GM19035 (cell line): ENCODE measurements around the gene SYT12.
"Not testable (repeated sequence)": the region's sequence is repeated elsewhere in the genome, so short reads cannot be mapped to it uniquely, and the experiment has no call there.

Experiments
- ATAC-seq: cut with Tn5 transposase; IDR thresholded peaks from one replicate; pipeline ENCODE4 v1.9.1; 2021; ENCODE audit not compliant: unreplicated experiment

SYT12 gene

GRCh38 chr11:66992041-66992440 lies 30.9 kb upstream of the SYT12 start:
- ATAC-seq = no peak

- no peak for ATAC-seq
Measured at GRCh38 chr11:66996609-66997273, 26.2 kb upstream of the SYT12 start.

DNA sequence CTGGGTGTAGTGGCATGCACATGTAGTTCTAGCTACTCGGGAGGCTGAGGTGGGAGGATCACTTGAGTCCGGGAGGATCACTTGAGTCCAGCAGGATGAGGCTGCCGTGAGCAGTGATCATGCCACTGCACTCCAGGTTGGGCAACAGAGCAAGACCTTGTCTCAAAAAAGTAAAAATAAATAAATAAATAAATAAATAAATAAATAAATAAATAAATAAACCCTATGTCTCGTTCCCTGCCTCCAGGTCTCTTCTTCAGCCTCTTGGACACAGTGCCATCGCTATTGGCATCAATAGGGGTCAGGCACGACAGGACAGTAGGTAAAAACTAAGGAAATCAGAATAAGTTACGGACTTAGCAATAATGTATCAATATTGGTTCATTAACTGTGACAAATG lies 23.4 kb upstream of the SYT12 start:
- ATAC-seq = no peak

DNA sequence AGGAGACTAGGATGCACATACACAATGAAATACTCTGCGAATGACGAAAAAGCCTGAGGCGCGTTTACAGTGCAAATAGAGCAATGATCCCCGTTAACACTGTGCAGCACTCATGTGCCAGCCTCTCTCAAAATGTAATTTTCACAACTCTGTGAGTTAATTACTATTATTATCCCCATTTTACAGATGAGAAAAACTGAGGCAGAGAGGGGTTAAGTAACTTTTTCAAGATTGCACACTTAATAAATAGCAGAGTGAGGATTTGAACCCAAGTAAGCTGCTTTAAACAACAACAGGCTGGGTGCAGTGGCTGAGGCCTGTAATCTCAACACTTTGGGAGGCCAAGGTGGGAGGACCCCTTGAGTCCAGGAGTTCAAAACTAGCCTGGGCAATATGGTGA lies 21.6 kb upstream of the SYT12 start:
- ATAC-seq = no peak

DNA sequence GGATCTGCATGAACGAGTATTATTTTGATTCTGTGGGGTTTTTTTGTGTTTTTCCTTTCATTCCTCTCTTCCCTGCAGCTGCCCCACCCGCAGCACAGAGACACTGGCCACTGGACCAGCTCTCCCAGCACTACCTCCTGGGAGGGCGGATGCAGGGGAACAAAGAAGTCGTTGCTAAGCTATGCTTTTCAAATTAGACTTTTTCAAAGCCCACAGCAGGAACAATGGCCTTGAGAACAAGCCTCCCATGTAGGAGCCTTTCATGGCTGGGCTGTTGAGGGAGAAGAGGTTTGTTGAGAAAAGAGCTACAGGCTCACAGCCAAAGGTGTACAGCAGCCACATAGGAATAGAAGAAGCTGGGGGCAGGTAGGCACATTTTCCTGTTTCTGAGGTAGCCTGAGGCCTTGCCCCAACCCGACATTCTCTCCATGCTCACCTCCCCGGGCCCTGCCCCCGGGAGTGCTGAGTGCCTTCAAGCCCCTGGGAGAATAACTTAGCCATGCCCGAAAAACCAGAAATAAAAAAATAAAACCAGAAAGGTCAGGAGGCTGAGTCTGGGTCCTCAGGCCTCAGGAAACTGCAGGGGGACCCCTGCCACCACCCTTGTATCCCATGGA lies 20.5 kb upstream of the SYT12 start:
- ATAC-seq = no peak

DNA sequence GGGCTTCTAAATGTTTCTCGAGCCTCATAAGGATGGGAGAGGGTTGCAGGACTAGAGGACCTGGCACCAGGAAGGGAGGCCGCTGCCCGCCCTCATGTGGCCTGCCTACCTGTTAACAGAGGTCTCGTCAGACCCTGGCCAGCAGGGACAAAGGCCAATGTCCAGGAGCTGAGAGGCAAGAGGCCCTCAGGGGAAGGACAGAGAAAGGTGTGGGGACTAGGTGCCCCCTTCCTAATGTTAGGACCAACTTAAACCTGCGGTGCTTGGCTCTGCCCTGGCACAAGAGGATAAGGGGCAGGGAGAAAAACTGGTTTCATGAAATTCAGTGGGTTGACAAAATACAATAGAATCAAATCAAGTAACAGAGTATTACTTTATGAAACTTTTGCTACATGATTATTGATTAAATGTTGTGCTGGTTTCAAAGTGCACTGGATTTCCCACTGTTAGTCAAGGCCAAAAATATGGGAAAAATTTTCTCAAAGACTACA lies 20.0 kb upstream of the SYT12 start:
- ATAC-seq = no peak

DNA sequence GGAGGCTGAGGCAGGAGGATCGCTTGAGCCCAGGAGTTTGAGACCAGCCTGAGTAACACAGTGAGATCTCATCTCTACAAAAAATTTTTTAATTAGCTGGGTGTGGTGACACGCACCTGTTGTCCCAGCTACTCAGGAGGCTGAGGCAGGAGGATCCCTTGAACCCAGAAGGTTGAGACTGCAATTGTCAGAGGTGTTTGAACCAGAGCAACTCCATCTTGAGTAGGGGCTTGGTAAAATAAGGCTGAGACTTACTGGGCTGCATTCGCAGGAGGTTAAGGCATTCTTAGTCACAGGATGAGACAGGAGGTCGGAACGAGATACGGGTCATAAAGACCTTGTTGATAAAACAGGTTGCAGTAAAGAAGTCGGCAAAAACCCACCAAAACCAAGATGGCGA lies 17.7 kb upstream of the SYT12 start:
- not testable (repeated sequence) for ATAC-seq

DNA sequence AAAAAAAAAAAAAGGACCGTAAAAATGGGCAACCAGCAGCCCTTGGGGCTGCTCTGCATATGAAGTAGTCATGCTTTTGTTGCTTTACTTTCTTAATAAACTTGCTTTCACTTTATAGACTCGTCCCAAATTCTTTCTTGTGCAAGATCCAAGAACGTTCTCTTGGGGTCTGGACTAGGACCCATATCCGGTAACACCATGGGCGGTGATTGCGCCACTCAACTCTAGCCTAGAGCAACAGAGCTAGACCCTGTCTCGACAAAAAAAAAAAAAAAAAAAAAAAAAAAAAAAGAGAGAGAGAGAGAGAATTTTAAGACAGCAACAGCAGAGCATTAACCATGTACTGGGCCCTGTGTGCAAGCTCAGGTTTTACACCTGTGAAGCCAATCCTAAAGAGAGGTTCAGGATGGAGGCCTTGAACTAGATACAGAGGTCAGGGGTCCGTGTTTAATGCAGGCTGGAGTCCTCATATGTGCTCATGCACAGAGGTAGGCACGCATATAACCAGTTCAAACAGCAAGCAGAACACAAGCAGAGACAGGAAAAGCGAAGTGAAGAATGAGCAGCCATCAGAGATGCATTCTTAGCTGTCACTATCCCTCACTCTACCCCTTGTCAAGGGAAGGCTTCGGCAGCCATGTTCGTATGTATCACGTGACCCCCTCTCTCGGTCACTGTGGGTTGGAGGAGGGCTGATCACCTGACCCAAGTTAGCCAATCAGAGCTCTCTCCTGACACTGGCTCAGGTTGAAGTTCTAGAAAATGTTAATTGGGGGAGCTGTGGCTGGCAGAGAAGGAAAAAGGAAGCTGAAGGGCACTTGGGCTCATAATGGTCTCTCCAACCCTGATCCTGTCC lies 16.7 kb upstream of the SYT12 start:
- no peak for ATAC-seq

DNA sequence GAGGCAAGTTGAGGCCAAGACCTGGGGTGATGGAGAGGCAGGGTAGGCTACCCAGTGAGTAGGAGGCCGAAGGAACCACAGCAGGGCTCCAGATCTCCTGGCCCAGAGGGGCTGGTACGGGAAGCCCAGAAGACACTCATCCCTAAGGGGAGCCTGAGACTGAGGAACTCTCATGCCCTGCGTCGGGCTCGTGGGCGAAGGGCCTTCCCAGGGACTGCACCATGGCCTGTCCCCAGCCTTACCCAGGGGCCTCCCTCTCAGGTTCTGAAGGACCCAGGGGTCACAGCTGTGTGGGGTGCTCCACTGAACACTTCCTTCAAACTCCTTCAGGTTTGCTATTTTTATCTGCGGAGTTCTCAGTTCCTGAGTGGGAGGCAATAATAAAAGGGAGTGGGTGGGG lies 15.8 kb upstream of the SYT12 start:
- no peak for ATAC-seq

- no peak for ATAC-seq
Measured at GRCh38 chr11:67010296-67010905, 12.5 kb upstream of the SYT12 start.

GRCh38 chr11:67013511-67014045 lies 9.4 kb upstream of the SYT12 start:
- no peak for ATAC-seq

DNA sequence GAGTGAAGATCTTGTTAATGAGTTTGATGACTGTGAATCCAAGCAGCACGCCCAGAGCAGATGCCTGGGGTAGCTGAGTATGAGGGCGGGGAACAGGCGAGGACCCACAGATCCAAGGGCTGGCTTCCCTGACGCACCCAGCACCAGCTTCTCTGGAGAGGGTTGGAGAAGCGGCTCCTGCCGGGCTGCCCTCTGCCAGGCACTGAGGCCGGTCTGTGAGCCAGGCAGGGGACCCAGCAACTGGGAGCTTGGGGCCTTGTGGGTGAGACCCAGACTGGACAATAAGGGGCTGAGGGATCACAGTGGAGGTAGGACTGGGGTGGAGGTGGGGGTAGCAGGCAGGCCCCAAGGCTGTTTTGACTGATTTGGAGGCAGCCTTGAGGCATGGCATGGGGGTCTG lies 8.6 kb upstream of the SYT12 start:
- no peak for ATAC-seq

DNA sequence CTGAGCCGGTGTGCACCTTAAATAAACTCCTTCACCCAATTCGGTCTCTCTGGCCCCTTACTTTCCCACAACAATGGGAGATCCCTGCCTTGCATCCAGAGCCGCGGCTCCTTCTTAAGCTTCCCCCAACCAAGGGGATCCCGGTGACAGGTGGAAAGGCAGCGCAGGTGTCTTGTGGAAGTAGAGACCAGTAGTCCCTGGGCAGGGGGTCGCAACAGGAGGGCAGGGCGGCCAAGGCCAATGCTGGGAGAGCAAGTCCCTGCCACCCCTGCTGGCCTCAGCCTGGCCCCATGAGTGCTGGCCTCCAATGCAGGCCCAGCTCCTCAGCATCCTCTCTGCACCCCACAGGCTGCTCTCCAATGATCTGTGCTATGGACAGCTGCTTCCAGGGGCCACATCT lies 7.9 kb upstream of the SYT12 start:
- ATAC-seq = no peak

- no peak for ATAC-seq
Measured at GRCh38 chr11:67016550-67016949, 6.4 kb upstream of the SYT12 start.

- ATAC-seq = no peak
Measured at GRCh38 chr11:67020949-67021348, 2.0 kb upstream of the SYT12 start.

DNA sequence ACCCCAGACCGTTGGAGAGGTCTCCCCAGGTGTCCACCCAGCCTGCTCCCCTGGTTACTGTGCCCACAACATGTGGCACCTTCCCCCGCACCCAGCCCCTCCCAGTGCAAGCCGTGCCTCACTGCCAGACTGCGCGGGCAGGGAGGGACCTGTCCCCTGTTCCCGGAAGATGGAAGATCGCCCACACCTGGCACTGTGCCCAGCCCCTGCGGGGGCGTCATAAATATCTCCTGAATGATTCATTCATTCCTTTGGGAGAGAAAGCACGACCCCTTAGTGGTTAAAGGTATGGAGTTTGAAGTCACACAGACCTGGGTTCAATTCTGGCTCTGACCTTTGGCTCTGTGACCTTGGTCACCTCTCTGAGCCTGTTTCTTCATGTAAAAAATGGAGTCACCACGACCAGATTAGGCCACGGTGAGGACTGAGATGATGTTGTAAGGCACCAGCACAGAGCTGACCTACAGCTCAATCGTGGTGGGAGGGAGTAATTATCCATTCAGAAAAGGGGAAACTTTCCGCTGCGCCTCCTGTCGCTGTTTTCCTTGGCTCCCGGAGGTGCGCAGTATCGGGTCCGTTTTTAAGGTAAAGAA lies 497 bp upstream of the SYT12 start:
- ATAC-seq = no peak

DNA sequence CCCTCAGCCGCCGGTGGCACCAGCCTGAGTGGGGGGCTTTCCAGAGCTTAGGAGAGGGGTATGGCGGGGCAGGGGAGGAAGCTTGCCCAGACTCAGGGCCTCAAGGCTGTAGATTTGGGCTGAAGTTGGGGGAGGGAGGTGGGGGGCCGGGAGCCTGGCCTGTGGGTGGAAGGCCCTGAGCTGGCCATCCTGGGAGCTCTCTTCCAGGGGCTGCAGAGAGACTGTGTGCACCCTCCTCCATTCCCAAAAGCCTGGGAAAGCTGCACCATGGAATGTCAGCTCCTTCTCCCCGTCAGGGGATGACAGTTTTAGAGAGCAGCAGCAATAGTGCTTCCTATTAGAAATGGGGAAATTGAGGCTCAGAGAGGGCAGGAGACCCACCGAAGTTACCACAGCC lies 1.0 kb downstream of the SYT12 start:
- ATAC-seq = no peak

DNA sequence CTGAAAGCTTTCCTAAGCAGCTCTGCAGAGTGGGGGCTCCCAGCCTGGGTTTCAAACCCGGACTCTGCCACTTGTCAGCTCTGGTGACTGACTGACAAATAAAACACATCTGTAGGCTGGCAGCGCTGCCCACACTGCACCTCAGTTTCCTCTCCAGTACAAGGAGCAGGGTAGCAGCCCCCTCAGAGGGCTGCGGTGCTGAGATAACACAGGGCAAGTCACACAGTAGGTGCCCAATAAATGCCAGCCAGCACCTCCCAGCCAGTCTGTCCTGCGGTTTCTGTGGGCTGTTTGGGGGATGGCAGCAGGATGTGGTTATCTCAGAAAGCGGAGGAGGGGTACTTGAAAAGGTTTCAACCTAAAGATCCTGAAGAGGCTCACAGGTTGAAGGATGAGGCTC lies 1.5 kb downstream of the SYT12 start:
- no peak for ATAC-seq

DNA sequence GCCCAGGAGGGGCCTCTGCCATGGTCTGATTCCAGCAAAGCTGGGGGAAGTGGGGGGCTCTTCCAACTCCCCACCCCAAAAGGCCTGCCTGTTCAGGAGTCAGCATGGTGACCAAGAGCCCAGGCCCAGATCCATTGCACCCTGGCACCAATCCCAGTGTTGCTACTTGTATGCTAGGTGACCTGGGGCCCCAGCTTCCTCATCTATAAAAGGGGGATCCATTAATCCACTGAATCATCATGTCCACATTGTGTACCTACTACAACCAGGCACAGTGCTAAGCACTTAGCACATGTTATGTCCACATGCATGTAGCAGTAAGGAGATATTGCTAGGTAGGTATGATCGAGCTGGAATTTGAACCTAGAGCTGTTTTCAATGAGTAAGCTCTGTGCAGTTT lies 2.0 kb downstream of the SYT12 start:
- ATAC-seq = no peak

DNA sequence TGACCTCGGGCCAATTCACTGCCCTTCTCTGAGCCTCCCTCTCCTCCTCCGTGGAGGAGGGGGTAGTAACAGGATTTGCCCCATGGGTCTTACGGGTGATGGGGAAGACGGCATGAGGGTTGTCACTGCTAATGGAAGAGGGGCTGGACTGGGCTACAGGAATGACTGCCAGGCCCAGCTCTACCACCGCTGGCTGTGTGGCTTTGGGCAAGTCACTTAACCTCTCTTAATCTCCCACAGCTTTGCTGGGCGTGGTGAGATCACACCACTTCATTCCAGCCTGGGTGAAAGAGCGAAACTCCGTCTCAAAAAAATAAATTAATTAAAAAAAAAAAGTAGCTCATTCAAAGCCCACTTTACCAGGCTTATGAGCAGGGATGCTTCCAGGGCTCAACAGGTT lies 2.8 kb downstream of the SYT12 start:
- no peak for ATAC-seq

DNA sequence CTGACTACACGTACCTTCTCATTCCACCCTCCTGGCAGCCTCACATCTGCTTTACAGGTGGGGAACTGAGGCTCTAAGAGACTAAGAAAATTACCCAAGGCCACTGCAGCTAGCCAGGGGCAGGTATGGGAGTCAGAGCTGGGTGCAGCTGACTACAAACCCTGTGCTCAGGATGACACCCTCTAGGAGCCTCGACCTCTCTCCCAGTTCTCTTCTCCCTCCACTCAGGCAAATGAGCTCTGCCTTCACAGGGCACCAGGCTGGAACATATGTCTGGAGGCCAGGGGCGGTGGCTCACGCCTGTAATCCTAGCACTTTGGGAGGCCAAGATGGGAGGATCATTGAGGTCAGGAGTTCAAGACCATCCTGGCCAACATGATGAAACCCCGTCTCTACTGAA lies 4.0 kb downstream of the SYT12 start:
- ATAC-seq = no peak
